Measurements from ENCODE around the gene GLYR1.

GLYR1 gene

GRCh38 chr16:4855804-4856203 is 8.7 kb upstream of the GLYR1 start:
- DNase-seq (ENCODE audit: low spot score in 2 of 2) = no peak
- no peaks in the 10 kb centered on the region for H3K27me3 Mint-ChIP-seq
- ATAC-seq (replicated peaks; ENCODE audit: extremely low read depth, poor library complexity, severe bottlenecking) = no peak
- no peak overlapping the region for H3K27ac Mint-ChIP-seq (ENCODE audit: low read depth)
- H3K36me3 Mint-ChIP-seq (ENCODE audit: insufficient read depth) = peaks cover 57% of the 10 kb centered on the region
- H3K4me3 Mint-ChIP-seq = no peak overlapping the region
- H3K4me1 Mint-ChIP-seq = peaks cover 22% of the 10 kb centered on the region
- H3K9me3 Mint-ChIP-seq = no peaks in the 10 kb centered on the region

DNA sequence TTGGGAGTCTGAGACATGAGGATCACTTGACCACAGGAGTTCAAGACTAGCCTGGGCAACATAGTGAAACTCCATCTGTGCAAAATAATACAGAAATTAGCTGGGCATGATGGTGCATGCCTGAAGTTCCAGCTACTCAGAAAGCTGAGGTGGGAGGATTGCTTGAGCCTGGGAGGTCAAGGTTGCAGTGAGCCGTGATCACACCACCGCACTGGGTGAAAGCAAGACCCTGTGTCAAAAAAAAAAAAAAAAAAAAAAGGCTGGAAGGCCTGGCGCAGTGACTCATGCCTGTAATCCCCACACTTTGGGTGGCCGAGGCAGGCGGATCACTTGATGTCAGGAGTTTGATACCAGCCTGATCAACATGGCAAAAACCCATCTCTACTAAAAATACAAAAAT is 8.3 kb upstream of the GLYR1 start:
- Mint-ChIP-seq H3K4me1 (peaks cover 22% of the 10 kb centered on the region), H3K27ac (ENCODE audit: low read depth) (no peak overlapping the region), H3K36me3 (ENCODE audit: insufficient read depth) (peaks cover 54% of the 10 kb centered on the region), H3K4me3 (no peak overlapping the region), H3K27me3 (no peaks in the 10 kb centered on the region), H3K9me3 (no peaks in the 10 kb centered on the region)
- ATAC-seq (replicated peaks; ENCODE audit: extremely low read depth, poor library complexity, severe bottlenecking) (no peak), DNase-seq (ENCODE audit: low spot score in 2 of 2) (no peak)

DNA sequence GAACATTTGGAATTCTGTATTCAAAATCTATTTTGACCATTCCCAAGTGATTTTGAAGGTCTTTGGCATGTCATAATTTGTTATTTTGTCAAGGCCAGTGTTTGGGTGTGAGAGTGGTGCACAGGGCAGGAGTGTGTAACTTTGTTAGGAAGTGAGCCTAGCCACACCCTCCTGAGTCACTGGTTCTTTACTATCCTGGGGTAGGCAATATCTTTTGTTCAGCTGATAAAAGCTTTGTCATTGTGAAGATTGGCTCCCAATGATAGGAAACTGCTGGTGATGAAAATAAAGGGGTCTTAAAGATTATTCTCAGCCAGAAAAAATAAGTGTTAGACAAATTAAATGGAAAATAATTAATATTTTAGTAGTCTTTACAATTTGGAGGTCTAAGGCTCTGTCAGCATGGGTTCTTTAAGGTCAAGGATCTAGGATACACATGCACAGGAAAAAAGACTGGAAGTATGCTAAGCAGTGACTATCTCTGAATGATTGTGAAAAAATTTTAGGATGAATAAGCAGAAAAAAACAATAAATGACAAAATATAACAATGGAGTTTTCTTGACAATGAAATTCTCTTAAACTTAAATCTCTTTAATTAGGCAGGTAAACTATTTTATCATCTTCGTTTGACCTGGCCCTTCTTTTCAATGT is 5.3 kb upstream of the GLYR1 start:
- Mint-ChIP-seq H3K9me3 (no peaks in the 10 kb centered on the region), H3K4me1 (peaks cover 41% of the 10 kb centered on the region), H3K27me3 (no peaks in the 10 kb centered on the region), H3K27ac (ENCODE audit: low read depth) (no peak overlapping the region), H3K36me3 (ENCODE audit: insufficient read depth) (peaks cover 37% of the 10 kb centered on the region), H3K4me3 (no peak overlapping the region)
- no peak for DNase-seq (ENCODE audit: low spot score in 2 of 2)
- no peak for ATAC-seq (replicated peaks; ENCODE audit: extremely low read depth, poor library complexity, severe bottlenecking)

DNA sequence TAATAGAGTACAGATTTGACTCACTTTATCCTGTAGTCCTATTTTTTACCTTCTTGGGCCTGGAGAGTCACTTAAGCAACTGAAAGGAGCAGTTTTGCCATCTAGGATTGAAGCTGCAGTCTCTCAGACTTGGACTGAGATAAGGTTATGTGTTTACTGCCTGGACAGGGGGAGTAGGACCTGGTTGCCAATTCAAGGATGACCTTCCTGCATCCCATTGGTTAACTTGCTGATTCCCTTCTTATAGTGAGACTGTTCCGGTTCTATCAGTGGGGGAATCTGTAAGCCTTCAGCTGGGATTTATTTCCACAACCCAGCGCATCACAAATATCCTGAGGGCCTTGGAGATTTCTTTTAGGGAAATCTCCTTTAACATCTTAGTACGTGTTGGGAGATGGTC is 3.1 kb upstream of the GLYR1 start:
- Mint-ChIP-seq H3K4me1 (peaks cover 53% of the 10 kb centered on the region), H3K27me3 (no peaks in the 10 kb centered on the region), H3K9me3 (no peaks in the 10 kb centered on the region), H3K4me3 (no peak overlapping the region), H3K27ac (ENCODE audit: low read depth) (no peak overlapping the region), H3K36me3 (ENCODE audit: insufficient read depth) (peaks cover 34% of the 10 kb centered on the region)
- no peak for DNase-seq (ENCODE audit: low spot score in 2 of 2)
- no peak for ATAC-seq (replicated peaks; ENCODE audit: extremely low read depth, poor library complexity, severe bottlenecking)

DNA sequence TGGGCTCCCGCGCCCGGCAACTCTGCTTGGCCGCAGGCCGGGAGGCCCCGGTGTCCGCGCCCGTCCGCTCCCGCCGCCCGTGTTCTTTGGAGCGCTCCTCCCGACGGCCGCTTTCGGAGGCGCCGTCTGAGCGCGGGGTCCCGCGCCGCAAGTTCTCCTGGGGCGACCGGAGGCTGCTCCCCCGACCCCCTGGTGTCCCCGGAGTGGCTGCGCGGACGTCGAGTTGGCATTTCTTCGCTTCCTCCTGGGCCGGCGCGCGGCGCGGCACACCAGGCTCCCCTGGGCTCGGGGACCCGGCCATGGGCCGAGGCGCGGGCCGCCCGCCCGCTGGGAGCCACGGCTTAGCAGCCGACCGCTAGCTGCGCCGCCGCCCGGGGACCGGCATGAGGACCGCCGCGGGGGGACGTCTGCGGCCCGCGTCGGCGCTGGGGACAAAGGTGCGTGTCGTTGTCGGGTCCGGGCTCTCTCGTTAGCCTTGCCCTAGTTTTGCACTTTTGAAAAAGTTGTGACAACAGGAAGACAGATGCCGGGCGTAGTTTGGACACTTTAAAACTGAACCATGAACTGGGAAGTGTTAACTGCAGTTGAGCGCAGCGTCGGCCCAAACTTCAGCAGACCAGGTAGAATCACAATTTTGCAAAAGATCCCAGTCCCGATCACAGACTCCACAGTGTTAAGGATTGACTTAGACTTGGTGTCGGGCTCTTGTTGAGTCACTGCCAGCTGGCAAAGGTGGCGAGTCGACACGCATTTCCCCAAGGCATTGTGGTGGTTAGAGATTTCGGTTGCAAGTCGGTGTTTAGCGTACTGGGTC is 893 bp upstream of the GLYR1 start:
- Mint-ChIP-seq H3K36me3 (ENCODE audit: insufficient read depth) (peaks cover 29% of the 10 kb centered on the region), H3K4me3 (peak overlapping the region; percentile 94), H3K27ac (ENCODE audit: low read depth) (peak overlapping the region; percentile 95), H3K4me1 (peaks cover 54% of the 10 kb centered on the region), H3K27me3 (no peaks in the 10 kb centered on the region), H3K9me3 (no peaks in the 10 kb centered on the region)
- DNase-seq (ENCODE audit: low spot score in 2 of 2) (peak; percentile 19 to 33), ATAC-seq (replicated peaks; ENCODE audit: extremely low read depth, poor library complexity, severe bottlenecking) (peak; percentile 16)

- no peak for ATAC-seq (replicated peaks; ENCODE audit: extremely low read depth, poor library complexity, severe bottlenecking)
- peak in 1 of 2 donors; percentile 18 for DNase-seq (ENCODE audit: low spot score in 2 of 2)
- Mint-ChIP-seq H3K27ac (ENCODE audit: low read depth) (peak overlapping the region; percentile 95), H3K27me3 (no peaks in the 10 kb centered on the region), H3K9me3 (no peaks in the 10 kb centered on the region), H3K4me3 (peak overlapping the region; percentile 94), H3K4me1 (peaks cover 45% of the 10 kb centered on the region), H3K36me3 (ENCODE audit: insufficient read depth) (peaks cover 40% of the 10 kb centered on the region)
These were observed 586 bp downstream of the GLYR1 start for GRCh38 chr16:4846503-4846900.

DNA sequence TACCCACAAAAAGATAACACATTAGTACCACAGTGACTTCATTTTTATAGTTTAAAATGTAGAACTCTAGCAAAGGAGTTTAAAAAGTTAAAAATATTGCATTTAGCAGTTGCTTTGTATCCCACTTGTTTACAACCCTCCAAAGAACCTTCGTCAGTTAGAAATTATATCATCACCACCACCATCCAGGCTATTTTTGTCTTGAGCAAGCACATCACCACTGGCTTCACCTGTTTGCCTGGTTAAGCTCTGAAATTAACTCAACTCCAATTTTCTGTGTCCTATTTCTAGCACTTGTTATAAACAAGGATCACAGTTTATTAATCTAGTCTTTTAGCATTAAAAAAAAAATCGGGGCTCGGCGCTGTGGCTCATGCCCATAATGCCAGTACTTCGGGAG is 6.1 kb downstream of the GLYR1 start:
- H3K9me3 Mint-ChIP-seq = no peaks in the 10 kb centered on the region
- no peak overlapping the region for H3K27ac Mint-ChIP-seq (ENCODE audit: low read depth)
- no peak for ATAC-seq (replicated peaks; ENCODE audit: extremely low read depth, poor library complexity, severe bottlenecking)
- H3K27me3 Mint-ChIP-seq = no peaks in the 10 kb centered on the region
- H3K4me1 Mint-ChIP-seq = peaks cover 17% of the 10 kb centered on the region
- peaks cover 61% of the 10 kb centered on the region for H3K36me3 Mint-ChIP-seq (ENCODE audit: insufficient read depth)
- no peak for DNase-seq (ENCODE audit: low spot score in 2 of 2)
- no peak overlapping the region for H3K4me3 Mint-ChIP-seq

GRCh38 chr16:4839942-4840341 is 7.1 kb downstream of the GLYR1 start:
- no peaks in the 10 kb centered on the region for H3K9me3 Mint-ChIP-seq
- H3K4me3 Mint-ChIP-seq = no peak overlapping the region
- no peak overlapping the region for H3K27ac Mint-ChIP-seq (ENCODE audit: low read depth)
- no peaks in the 10 kb centered on the region for H3K27me3 Mint-ChIP-seq
- ATAC-seq (replicated peaks; ENCODE audit: extremely low read depth, poor library complexity, severe bottlenecking) = no peak
- peaks cover 9% of the 10 kb centered on the region for H3K4me1 Mint-ChIP-seq
- H3K36me3 Mint-ChIP-seq (ENCODE audit: insufficient read depth) = peaks cover 62% of the 10 kb centered on the region
- no peak for DNase-seq (ENCODE audit: low spot score in 2 of 2)

- DNase-seq (ENCODE audit: low spot score in 2 of 2) (no peak), ATAC-seq (replicated peaks; ENCODE audit: extremely low read depth, poor library complexity, severe bottlenecking) (no peak)
- Mint-ChIP-seq H3K9me3 (no peaks in the 10 kb centered on the region), H3K27me3 (no peaks in the 10 kb centered on the region), H3K4me1 (peaks cover 9% of the 10 kb centered on the region), H3K27ac (ENCODE audit: low read depth) (peak overlapping the region; percentile 2), H3K4me3 (no peak overlapping the region), H3K36me3 (ENCODE audit: insufficient read depth) (peaks cover 55% of the 10 kb centered on the region)
These were observed 9.2 kb downstream of the GLYR1 start for GRCh38 chr16:4837733-4838501.

- no peaks in the 10 kb centered on the region for H3K9me3 Mint-ChIP-seq
- no peak overlapping the region for H3K4me3 Mint-ChIP-seq
- H3K27ac Mint-ChIP-seq (ENCODE audit: low read depth) = peak overlapping the region; percentile 2
- no peak for ATAC-seq (replicated peaks; ENCODE audit: extremely low read depth, poor library complexity, severe bottlenecking)
- peaks cover 50% of the 10 kb centered on the region for H3K36me3 Mint-ChIP-seq (ENCODE audit: insufficient read depth)
- H3K27me3 Mint-ChIP-seq = no peaks in the 10 kb centered on the region
- peaks cover 9% of the 10 kb centered on the region for H3K4me1 Mint-ChIP-seq
- no peak for DNase-seq (ENCODE audit: low spot score in 2 of 2)
These were observed 10.4 kb downstream of the GLYR1 start for GRCh38 chr16:4836727-4837126.

DNA sequence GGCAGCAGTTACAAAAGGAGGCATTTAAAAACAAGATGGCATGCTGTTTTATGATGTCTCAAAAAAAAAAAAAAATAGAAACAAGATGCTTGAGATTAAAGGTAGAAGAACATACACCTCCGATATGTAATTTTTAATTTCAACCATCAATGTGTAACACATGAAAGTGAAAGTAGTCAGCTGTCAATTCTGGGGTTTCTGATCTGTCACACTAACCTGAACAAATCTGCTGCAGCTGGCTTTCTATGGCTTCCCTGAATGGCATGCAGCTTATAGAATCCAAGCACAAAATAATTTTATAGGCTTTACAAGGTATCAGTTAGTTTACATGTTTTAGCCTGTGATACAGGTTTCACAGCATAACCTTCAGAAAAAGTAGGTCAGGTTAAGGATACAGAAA is 13.5 kb downstream of the GLYR1 start:
- DNase-seq (ENCODE audit: low spot score in 2 of 2) (no peak), ATAC-seq (replicated peaks; ENCODE audit: extremely low read depth, poor library complexity, severe bottlenecking) (no peak)
- Mint-ChIP-seq H3K9me3 (no peaks in the 10 kb centered on the region), H3K27ac (ENCODE audit: low read depth) (no peak overlapping the region), H3K4me1 (peaks cover 11% of the 10 kb centered on the region), H3K4me3 (no peak overlapping the region), H3K36me3 (ENCODE audit: insufficient read depth) (peaks cover 51% of the 10 kb centered on the region), H3K27me3 (no peaks in the 10 kb centered on the region)

DNA sequence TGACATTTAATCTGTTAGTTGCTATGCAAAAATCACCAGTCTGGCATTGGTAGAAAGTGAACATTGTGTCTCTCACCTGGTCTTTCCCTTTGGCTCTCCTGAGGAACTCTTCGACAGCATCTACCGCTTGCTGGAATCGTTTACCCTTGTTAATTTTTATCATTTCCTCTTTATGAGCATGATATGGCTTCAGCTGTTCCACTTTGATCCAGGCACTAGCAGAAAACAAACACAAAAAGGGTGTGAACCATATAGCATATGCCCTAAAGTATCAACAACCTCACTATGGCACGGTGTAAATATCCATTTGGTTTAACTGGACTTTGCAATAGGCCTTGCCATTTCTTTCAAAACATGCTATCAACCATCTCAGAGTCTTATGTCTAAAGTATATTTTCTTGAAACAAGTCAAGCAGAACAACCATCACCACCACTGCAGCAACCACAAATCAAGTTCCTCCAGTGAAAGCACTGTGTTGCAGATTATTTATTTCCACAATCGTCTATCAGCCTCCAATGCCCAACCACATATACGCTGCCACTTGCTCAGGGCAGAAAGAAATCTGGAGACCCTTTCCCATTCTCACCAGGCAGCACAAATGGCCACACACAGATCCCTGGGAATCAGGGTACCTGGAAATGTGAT is 14.3 kb downstream of the GLYR1 start:
- peaks cover 11% of the 10 kb centered on the region for H3K4me1 Mint-ChIP-seq
- H3K9me3 Mint-ChIP-seq = no peaks in the 10 kb centered on the region
- H3K27me3 Mint-ChIP-seq = no peaks in the 10 kb centered on the region
- ATAC-seq (replicated peaks; ENCODE audit: extremely low read depth, poor library complexity, severe bottlenecking) = no peak
- no peak overlapping the region for H3K27ac Mint-ChIP-seq (ENCODE audit: low read depth)
- DNase-seq (ENCODE audit: low spot score in 2 of 2) = no peak
- no peak overlapping the region for H3K4me3 Mint-ChIP-seq
- H3K36me3 Mint-ChIP-seq (ENCODE audit: insufficient read depth) = peaks cover 54% of the 10 kb centered on the region
